SK-N-SH (cell line): Measurements from ENCODE around the gene PTCD2. TPM values are rescaled to one million over a fixed set of nuclear protein-coding genes. Genes with fewer than 3 reads are reported as not detected.

ENCODE experiments used
- CTCF ChIA-PET: fragments of 300-600, 350-600 bp; formaldehyde crosslinking; extraction: SDS; loops from one replicate; lab custom pipeline; 2021; lab: Yijun Ruan, JAX
- POLR2A ChIA-PET: fragments of 350-600 bp; sonication (Branson Sonifier 250); formaldehyde crosslinking; extraction: SDS; loops from one replicate; lab custom pipeline; 2020; ENCODE audit warnings: antibody characterized with exemption, inconsistent platforms; lab: Yijun Ruan, JAX
- DNase-seq: peaks from one replicate; pipeline ENCODE4 v3.0.0; 2012
- H2AFZ ChIP-seq: fragments of 200-600 bp; sonication (generic); 2 replicates; pipeline ENCODE4 v1.8.1; 2016; ENCODE audit warnings: antibody characterized with exemption, mild to moderate bottlenecking, low read depth
- H3F3A ChIP-seq: fragments of 200-600 bp; sonication (generic); replicated peaks from 2 replicates; pipeline ENCODE3; 2016; ENCODE audit warnings: antibody characterized with exemption, mild to moderate bottlenecking; ENCODE audit not compliant: insufficient read depth
- H3K27ac ChIP-seq, 2 experiments: fragments of 200-500 bp in 1 of 2; fragments of 200-600 bp in 1 of 2; sonication (Bioruptor generic) in 1 of 2; sonication (generic), shearing (Covaris generic) in 1 of 2; 2 replicates each; pipeline versions ENCODE4 v1.5.1 to v1.6.1; 2014 to 2016; ENCODE audit warnings: low read depth in 2 of 2, inconsistent platforms in 1 of 2, low read length in 1 of 2, mild to moderate bottlenecking in 1 of 2, mixed read lengths in 1 of 2
- H3K27me3 ChIP-seq: fragments of 200-600 bp; sonication (generic), shearing (Covaris generic); 2 replicates; pipeline ENCODE4 v1.6.1; 2016; ENCODE audit warnings: mixed run types; ENCODE audit not compliant: insufficient read depth
- H3K36me3 ChIP-seq, 2 experiments: fragments of 200-500 bp in 1 of 2; fragments of 200-600 bp in 1 of 2; sonication (Bioruptor generic) in 1 of 2; sonication (generic) in 1 of 2; replicated peaks in 1 of 2; 2 replicates each; pipeline versions ENCODE3 to v1.5.1; 2014 to 2016; ENCODE audit warnings: low read length in 1 of 2, mild to moderate bottlenecking in 1 of 2; ENCODE audit not compliant: insufficient read depth in 2 of 2, control insufficient read depth in 1 of 2
- H3K4me1 ChIP-seq, 2 experiments: fragments of 200-500 bp in 1 of 2; fragments of 200-600 bp in 1 of 2; sonication (Bioruptor generic) in 1 of 2; sonication (generic), shearing (Covaris generic) in 1 of 2; 2 replicates each; pipeline versions ENCODE4 v1.5.1 to v1.6.1; 2014 to 2016; ENCODE audit warnings: low read depth in 1 of 2, low read length in 1 of 2, mixed run types in 1 of 2; ENCODE audit not compliant: insufficient read depth in 2 of 2, control insufficient read depth in 1 of 2
- H3K4me2 ChIP-seq: fragments of 200-600 bp; sonication (generic), shearing (Covaris generic); 2 replicates; pipeline ENCODE4 v1.6.1; 2017; ENCODE audit warnings: mixed run types
- H3K4me3 ChIP-seq, 2 experiments: fragments of 200-500 bp in 1 of 2; fragments of 200-600 bp in 1 of 2; sonication (Bioruptor generic) in 1 of 2; sonication (generic), shearing (Covaris generic) in 1 of 2; 2 replicates each; pipeline versions ENCODE4 v1.5.1 to v1.8.1; 2014 to 2016; ENCODE audit warnings: low read depth in 2 of 2, inconsistent platforms in 1 of 2, low read length in 1 of 2, mild to moderate bottlenecking in 1 of 2, mixed read lengths in 1 of 2, moderate library complexity in 1 of 2
- H3K79me2 ChIP-seq: fragments of 200-600 bp; sonication (generic); 2 replicates; pipeline ENCODE4 v1.8.1; 2017; ENCODE audit warnings: mild to moderate bottlenecking; ENCODE audit not compliant: insufficient read depth
- H3K9ac ChIP-seq: fragments of 200-600 bp; sonication (generic); 2 replicates; pipeline ENCODE4 v1.6.1; 2017; ENCODE audit warnings: mixed run types
- H3K9me2 ChIP-seq: fragments of 200-600 bp; sonication (generic); 2 replicates; pipeline ENCODE4 v1.6.1; 2017; ENCODE audit warnings: mixed run types
- H3K9me3 ChIP-seq: fragments of 200-600 bp; sonication (generic); 2 replicates; pipeline ENCODE4 v1.6.1; 2017; ENCODE audit warnings: mixed run types, mild to moderate bottlenecking, moderate library complexity
- H4K20me1 ChIP-seq: fragments of 200-600 bp; sonication (generic); 2 replicates; pipeline ENCODE4 v1.6.1; 2017; ENCODE audit warnings: mild to moderate bottlenecking, mixed run types; ENCODE audit not compliant: insufficient read depth
- EZH2phosphoT487 ChIP-seq: fragments of 200-600 bp; sonication (generic); IDR thresholded peaks from 2 replicates; pipeline ENCODE4 v1.6.1; 2017; ENCODE audit warnings: low read depth, mixed run types, mild to moderate bottlenecking, antibody characterized with exemption, moderate library complexity, borderline replicate concordance
- FOXJ3 ChIP-seq: sonication (generic); formaldehyde crosslinking; IDR thresholded peaks from 2 replicates; pipeline ENCODE4 v1.5.1; 2020; ENCODE audit warnings: mild to moderate bottlenecking, missing genetic modification reagents
- GABPA ChIP-seq: IDR thresholded peaks from 2 replicates; pipeline ENCODE4 v1.4.0; 2012; ENCODE audit warnings: low read depth, mild to moderate bottlenecking
- GATA2 ChIP-seq: sonication (generic); formaldehyde crosslinking; IDR thresholded peaks from 2 replicates; pipeline ENCODE4 v1.5.0; 2020; ENCODE audit warnings: mild to moderate bottlenecking, missing genetic modification reagents
- JUND ChIP-seq: IDR thresholded peaks from 2 replicates; pipeline ENCODE4 v1.4.0; 2012
- NRF1 ChIP-seq: IDR thresholded peaks from 2 replicates; pipeline ENCODE4 v1.6.1; 2012; ENCODE audit warnings: low read depth, mild to moderate bottlenecking, low read length
- RAD21 ChIP-seq: IDR thresholded peaks from 2 replicates; pipeline ENCODE4 v1.6.1; 2012; ENCODE audit warnings: mild to moderate bottlenecking, low read length
- RFX5 ChIP-seq: IDR thresholded peaks from 2 replicates; pipeline ENCODE4 v1.6.1; 2012; ENCODE audit warnings: mild to moderate bottlenecking, improper control_type of control experiment, low read length
- RXRA ChIP-seq: IDR thresholded peaks from 2 replicates; pipeline ENCODE4 v1.4.0; 2012; ENCODE audit warnings: low read depth, mild to moderate bottlenecking, borderline replicate concordance
- TCF12 ChIP-seq: IDR thresholded peaks from 2 replicates; pipeline ENCODE4 v1.4.0; 2012
- TEAD4 ChIP-seq: IDR thresholded peaks from 2 replicates; pipeline ENCODE4 v1.4.0; 2012; ENCODE audit warnings: mild to moderate bottlenecking, borderline replicate concordance; ENCODE audit not compliant: insufficient read depth
- polyA plus RNA-seq, 3 experiments: library from polyadenylated mRNA; depleted of rRNA; stranded (reverse); fragments of >200 nt; gene quantifications; 2 replicates each; pipeline ENCODE4 v1.2.3, GENCODE V29; 2012
- TF ChIP-seq, protein P1 (sequence below): fragments of 150-350 bp; IDR thresholded peaks from 2 replicates; pipeline ENCODE4 v1.6.1; 2017; ENCODE audit warnings: antibody characterized with exemption, low read length, low read depth, borderline replicate concordance
- TF ChIP-seq, protein P2 (sequence below): IDR thresholded peaks from 2 replicates; pipeline ENCODE4 v1.6.1; 2012; ENCODE audit warnings: mild to moderate bottlenecking, low read depth, low read length, moderate library complexity
- TF ChIP-seq, protein P3 (sequence below): IDR thresholded peaks from 2 replicates; pipeline ENCODE4 v1.4.0; 2012; ENCODE audit warnings: low read depth, borderline replicate concordance
- TF ChIP-seq, protein P4 (sequence below): fragments of 150-350 bp; IDR thresholded peaks from 2 replicates; pipeline ENCODE4 v1.6.1; 2016; ENCODE audit warnings: mild to moderate bottlenecking, low read depth, low read length

The PTCD2 gene
- polyA plus RNA-seq, 1 of the 3 experiments (the other 2 are of a cell fraction) = 6.7 TPM

DNA sequence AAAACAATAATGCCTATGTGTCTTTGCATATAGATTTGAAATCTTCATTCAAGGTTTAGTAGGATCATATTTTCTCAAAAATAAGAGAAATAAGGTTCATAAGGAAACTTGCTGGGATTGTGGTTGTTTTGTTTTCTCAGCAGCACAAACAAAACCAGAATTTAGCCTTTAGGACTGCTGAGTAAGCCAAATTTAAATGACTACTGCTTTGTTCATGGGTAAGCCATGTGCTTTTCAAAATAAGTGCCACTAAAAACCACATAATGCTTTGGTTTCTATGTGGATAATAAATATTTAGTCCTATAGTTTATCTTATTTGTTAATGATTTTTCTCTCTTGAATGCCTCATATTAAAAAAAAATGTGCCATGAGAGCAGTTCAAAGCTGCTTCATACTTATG is 38.8 kb downstream of the PTCD2 start:
- POLR2A ChIA-PET = no interaction called here
- Histone ChIP-seq H3K36me3 (peaks cover 18 to 29% of the 10 kb centered on the region in 2 experiments), H3K9me3 (no peaks in the 10 kb centered on the region), H2AFZ (no peak overlapping the region), H3K9ac (no peak overlapping the region), H3K79me2 (no peaks in the 10 kb centered on the region), H3F3A (no peaks in the 10 kb centered on the region), H3K27ac (no peak overlapping the region), H3K27me3 (no peaks in the 10 kb centered on the region), H3K4me1 (peaks cover 0 to 12% of the 10 kb centered on the region in 2 experiments; a peak in 2 of 4 replicates), H3K4me3 (no peak overlapping the region), H3K9me2 (no peaks in the 10 kb centered on the region), H3K4me2 (no peak overlapping the region), H4K20me1 (no peaks in the 10 kb centered on the region)
- no peak for DNase-seq
- CTCF ChIA-PET = no interaction called here
- TF ChIP-seq, protein P1, sequence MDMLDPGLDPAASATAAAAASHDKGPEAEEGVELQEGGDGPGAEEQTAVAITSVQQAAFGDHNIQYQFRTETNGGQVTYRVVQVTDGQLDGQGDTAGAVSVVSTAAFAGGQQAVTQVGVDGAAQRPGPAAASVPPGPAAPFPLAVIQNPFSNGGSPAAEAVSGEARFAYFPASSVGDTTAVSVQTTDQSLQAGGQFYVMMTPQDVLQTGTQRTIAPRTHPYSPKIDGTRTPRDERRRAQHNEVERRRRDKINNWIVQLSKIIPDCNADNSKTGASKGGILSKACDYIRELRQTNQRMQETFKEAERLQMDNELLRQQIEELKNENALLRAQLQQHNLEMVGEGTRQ = no peak
- TF ChIP-seq NRF1 = no peak
- TF ChIP-seq GATA2 (CRISPR knock-in tag) = no peak
- TF ChIP-seq RAD21 = no peak
- no peak for TF ChIP-seq GABPA
- no peak for TF ChIP-seq RFX5
- TF ChIP-seq, protein P2, sequence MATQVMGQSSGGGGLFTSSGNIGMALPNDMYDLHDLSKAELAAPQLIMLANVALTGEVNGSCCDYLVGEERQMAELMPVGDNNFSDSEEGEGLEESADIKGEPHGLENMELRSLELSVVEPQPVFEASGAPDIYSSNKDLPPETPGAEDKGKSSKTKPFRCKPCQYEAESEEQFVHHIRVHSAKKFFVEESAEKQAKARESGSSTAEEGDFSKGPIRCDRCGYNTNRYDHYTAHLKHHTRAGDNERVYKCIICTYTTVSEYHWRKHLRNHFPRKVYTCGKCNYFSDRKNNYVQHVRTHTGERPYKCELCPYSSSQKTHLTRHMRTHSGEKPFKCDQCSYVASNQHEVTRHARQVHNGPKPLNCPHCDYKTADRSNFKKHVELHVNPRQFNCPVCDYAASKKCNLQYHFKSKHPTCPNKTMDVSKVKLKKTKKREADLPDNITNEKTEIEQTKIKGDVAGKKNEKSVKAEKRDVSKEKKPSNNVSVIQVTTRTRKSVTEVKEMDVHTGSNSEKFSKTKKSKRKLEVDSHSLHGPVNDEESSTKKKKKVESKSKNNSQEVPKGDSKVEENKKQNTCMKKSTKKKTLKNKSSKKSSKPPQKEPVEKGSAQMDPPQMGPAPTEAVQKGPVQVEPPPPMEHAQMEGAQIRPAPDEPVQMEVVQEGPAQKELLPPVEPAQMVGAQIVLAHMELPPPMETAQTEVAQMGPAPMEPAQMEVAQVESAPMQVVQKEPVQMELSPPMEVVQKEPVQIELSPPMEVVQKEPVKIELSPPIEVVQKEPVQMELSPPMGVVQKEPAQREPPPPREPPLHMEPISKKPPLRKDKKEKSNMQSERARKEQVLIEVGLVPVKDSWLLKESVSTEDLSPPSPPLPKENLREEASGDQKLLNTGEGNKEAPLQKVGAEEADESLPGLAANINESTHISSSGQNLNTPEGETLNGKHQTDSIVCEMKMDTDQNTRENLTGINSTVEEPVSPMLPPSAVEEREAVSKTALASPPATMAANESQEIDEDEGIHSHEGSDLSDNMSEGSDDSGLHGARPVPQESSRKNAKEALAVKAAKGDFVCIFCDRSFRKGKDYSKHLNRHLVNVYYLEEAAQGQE = no peak
- TF ChIP-seq, protein P3, sequence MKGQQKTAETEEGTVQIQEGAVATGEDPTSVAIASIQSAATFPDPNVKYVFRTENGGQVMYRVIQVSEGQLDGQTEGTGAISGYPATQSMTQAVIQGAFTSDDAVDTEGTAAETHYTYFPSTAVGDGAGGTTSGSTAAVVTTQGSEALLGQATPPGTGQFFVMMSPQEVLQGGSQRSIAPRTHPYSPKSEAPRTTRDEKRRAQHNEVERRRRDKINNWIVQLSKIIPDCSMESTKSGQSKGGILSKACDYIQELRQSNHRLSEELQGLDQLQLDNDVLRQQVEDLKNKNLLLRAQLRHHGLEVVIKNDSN = no peak
- TF ChIP-seq TEAD4 = no peak
- TF ChIP-seq JUND = no peak
- TF ChIP-seq, protein P4, sequence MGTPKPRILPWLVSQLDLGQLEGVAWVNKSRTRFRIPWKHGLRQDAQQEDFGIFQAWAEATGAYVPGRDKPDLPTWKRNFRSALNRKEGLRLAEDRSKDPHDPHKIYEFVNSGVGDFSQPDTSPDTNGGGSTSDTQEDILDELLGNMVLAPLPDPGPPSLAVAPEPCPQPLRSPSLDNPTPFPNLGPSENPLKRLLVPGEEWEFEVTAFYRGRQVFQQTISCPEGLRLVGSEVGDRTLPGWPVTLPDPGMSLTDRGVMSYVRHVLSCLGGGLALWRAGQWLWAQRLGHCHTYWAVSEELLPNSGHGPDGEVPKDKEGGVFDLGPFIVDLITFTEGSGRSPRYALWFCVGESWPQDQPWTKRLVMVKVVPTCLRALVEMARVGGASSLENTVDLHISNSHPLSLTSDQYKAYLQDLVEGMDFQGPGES = no peak
- TF ChIP-seq TCF12 = no peak
- no peak for TF ChIP-seq EZH2phosphoT487
- TF ChIP-seq RXRA = no peak
- no peak for TF ChIP-seq FOXJ3 (CRISPR knock-in tag)
